ENCODE measurements around the gene SIK3. TPM values are rescaled to one million over a fixed set of nuclear protein-coding genes. Genes with fewer than 3 reads are reported as not detected.

Gene SIK3
- total RNA-seq, 1 experiment from 2014 or later: 14.5 TPM

DNA sequence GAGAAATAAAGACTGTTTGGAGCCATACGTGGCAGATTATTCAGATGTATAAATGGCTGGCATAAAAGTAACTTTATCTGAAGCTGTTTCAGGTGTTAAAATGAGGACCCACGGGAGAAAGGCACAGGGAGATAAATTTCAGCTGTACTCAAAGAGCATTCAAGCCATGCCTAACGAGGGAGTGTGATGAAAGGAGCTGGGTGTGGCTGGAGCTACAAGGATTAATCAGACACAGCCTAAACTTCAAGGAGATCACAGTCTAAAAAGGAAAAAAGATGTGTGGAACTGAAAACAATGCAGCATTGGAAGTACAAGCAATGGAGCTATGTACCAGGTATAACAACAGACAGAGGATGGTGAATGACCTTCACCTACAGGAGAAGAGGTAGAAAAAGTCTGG lies 140.0 kb downstream of the SIK3 start:
- no peaks in the 10 kb centered on the region for H3K9me2 ChIP-seq (replicated peaks; ENCODE audit: low read length)
- no peaks in the 10 kb centered on the region for H3K9me3 ChIP-seq (ENCODE audit: low read length)
- CTCF ChIA-PET: no interaction called here
- DNase-seq (no peak), ATAC-seq (no peak)
- no peaks in the 10 kb centered on the region for H3K36me3 ChIP-seq (ENCODE audit: low read depth, low read length)
- intact Hi-C loops (cut with micrococcal nuclease): no loop called here
- peaks cover 12% of the 10 kb centered on the region for H3K4me1 ChIP-seq (ENCODE audit: insufficient read depth, low read length)
- no peaks in the 10 kb centered on the region for H3K27me3 ChIP-seq (ENCODE audit: low read length)
- no peak overlapping the region for H3K4me3 ChIP-seq (ENCODE audit: low read length)
- BruUV-seq (replicated peaks): no TSS peak
- no peak overlapping the region for H3K9ac ChIP-seq (ENCODE audit: low read length)
- POLR2A ChIA-PET (ENCODE audit: unreplicated experiment): interaction anchor here (0.6 kb wide), 1 partner anchor 34 kb away, joined by 5 read pairs; no protein-coding TSS in a partner anchor
- no peaks in the 10 kb centered on the region for H3F3A ChIP-seq (ENCODE audit: low read length, unreplicated experiment)
- H3K27ac ChIP-seq (ENCODE audit: low read length): no peak overlapping the region
- no peak overlapping the region for H3K4me2 ChIP-seq (ENCODE audit: low read length)
- no peak overlapping the region for H2AFZ ChIP-seq (ENCODE audit: low read length)
- TF ChIP-seq CTCF (conservative IDR thresholded peaks at IDR 0.05; ENCODE audit: low read depth, low read length) (no peak), EZH2phosphoT487 (IDR thresholded peaks at IDR 0.05; ENCODE audit: borderline replicate concordance, low read length) (no peak), EZH2 (IDR thresholded peaks at IDR 0.05; ENCODE audit: low read length, unreplicated experiment) (no peak)
- H3K79me2 ChIP-seq (ENCODE audit: low read length): peaks cover 23% of the 10 kb centered on the region
- H4K20me1 ChIP-seq (ENCODE audit: low read length): 0 out of 2 replicates have a peak, but pooled peaks cover 9% of the 10 kb centered on the region

GRCh38 chr11:116955949-116956348 lies 142.3 kb downstream of the SIK3 start:
- Histone ChIP-seq H3K4me3 (ENCODE audit: low read length) (no peak overlapping the region), H3K79me2 (ENCODE audit: low read length) (peaks cover 9% of the 10 kb centered on the region; the same call in 1 of the 2 replicates), H4K20me1 (ENCODE audit: low read length) (0 out of 2 replicates have a peak, but pooled peaks cover 6% of the 10 kb centered on the region), H3K4me1 (ENCODE audit: insufficient read depth, low read length) (peaks cover 5% of the 10 kb centered on the region), H3K36me3 (ENCODE audit: low read depth, low read length) (no peaks in the 10 kb centered on the region), H3K4me2 (ENCODE audit: low read length) (no peak overlapping the region), H3K27me3 (ENCODE audit: low read length) (no peaks in the 10 kb centered on the region), H3K9me3 (ENCODE audit: low read length) (no peaks in the 10 kb centered on the region), H3K9me2 (replicated peaks; ENCODE audit: low read length) (no peaks in the 10 kb centered on the region), H2AFZ (ENCODE audit: low read length) (no peak overlapping the region), H3K9ac (ENCODE audit: low read length) (no peak overlapping the region), H3F3A (ENCODE audit: low read length, unreplicated experiment) (no peaks in the 10 kb centered on the region), H3K27ac (ENCODE audit: low read length) (no peak overlapping the region)
- BruUV-seq (replicated peaks): no TSS peak
- ATAC-seq (no peak), DNase-seq (no peak)
- TF ChIP-seq EZH2phosphoT487 (IDR thresholded peaks at IDR 0.05; ENCODE audit: borderline replicate concordance, low read length): no peak
- TF ChIP-seq CTCF (conservative IDR thresholded peaks at IDR 0.05; ENCODE audit: low read depth, low read length): no peak
- no peak for TF ChIP-seq EZH2 (IDR thresholded peaks at IDR 0.05; ENCODE audit: low read length, unreplicated experiment)
- ChIA-PET POLR2A (ENCODE audit: unreplicated experiment) (no interaction called here), CTCF (no interaction called here)
- intact Hi-C loops (cut with micrococcal nuclease): no loop called here

DNA sequence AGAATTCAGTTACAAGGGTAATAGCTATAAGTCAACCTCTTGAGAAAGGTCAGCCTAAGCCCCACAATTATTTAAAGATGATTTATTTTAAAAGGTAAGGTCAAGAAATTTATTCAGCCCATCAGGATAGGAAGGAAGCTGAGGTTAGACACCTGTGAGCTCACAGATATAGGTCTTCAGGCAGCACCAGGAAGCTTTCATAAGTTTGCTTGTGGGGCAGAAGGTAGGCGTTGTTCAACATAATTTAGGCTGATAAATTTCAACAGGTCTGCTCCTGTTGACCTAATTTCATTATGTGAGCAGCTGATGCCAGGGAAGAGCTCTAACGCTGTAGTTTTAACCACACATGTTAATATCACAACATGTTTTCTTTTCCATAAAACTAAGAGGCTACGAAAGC lies 142.7 kb downstream of the SIK3 start:
- Histone ChIP-seq H3K9me3 (ENCODE audit: low read length) (no peaks in the 10 kb centered on the region), H3K4me3 (ENCODE audit: low read length) (no peak overlapping the region), H3K79me2 (ENCODE audit: low read length) (peaks cover 6% of the 10 kb centered on the region; the same call in 1 of the 2 replicates), H3K4me2 (ENCODE audit: low read length) (no peak overlapping the region), H4K20me1 (ENCODE audit: low read length) (0 out of 2 replicates have a peak, but pooled peaks cover 2% of the 10 kb centered on the region), H3K27me3 (ENCODE audit: low read length) (no peaks in the 10 kb centered on the region), H3K9me2 (replicated peaks; ENCODE audit: low read length) (no peaks in the 10 kb centered on the region), H3F3A (ENCODE audit: low read length, unreplicated experiment) (no peaks in the 10 kb centered on the region), H3K36me3 (ENCODE audit: low read depth, low read length) (no peaks in the 10 kb centered on the region; the same call in 1 of the 2 replicates), H2AFZ (ENCODE audit: low read length) (no peak overlapping the region), H3K4me1 (ENCODE audit: insufficient read depth, low read length) (peaks cover 1% of the 10 kb centered on the region), H3K27ac (ENCODE audit: low read length) (no peak overlapping the region), H3K9ac (ENCODE audit: low read length) (no peak overlapping the region)
- intact Hi-C loops (cut with micrococcal nuclease): no loop called here
- ChIA-PET POLR2A (ENCODE audit: unreplicated experiment) (no interaction called here), CTCF (no interaction called here)
- BruUV-seq (replicated peaks): no TSS peak
- no peak for TF ChIP-seq EZH2phosphoT487 (IDR thresholded peaks at IDR 0.05; ENCODE audit: borderline replicate concordance, low read length)
- no peak for TF ChIP-seq EZH2 (IDR thresholded peaks at IDR 0.05; ENCODE audit: low read length, unreplicated experiment)
- no peak for TF ChIP-seq CTCF (conservative IDR thresholded peaks at IDR 0.05; ENCODE audit: low read depth, low read length)
- ATAC-seq: no peak
- no peak for DNase-seq
